RPMI7951 (cell line): ENCODE data around the gene TMEM95. TPM values are rescaled to one million over a fixed set of nuclear protein-coding genes. Genes with fewer than 3 reads are reported as not detected.

Experiments used
- DNase-seq: peaks from one replicate; pipeline ENCODE4 v3.0.0-alpha.2; 2012; ENCODE audit warnings: low read depth
- total RNA-seq: library from RNA; depleted of rRNA; stranded (reverse); fragments of >200 nt; shearing (Covaris generic); gene quantifications from 2 replicates; pipeline ENCODE4 v1.2.3, GENCODE V29; 2014

TMEM95 gene
- total RNA-seq, 1 experiment from 2014 or later, result not detected

DNA sequence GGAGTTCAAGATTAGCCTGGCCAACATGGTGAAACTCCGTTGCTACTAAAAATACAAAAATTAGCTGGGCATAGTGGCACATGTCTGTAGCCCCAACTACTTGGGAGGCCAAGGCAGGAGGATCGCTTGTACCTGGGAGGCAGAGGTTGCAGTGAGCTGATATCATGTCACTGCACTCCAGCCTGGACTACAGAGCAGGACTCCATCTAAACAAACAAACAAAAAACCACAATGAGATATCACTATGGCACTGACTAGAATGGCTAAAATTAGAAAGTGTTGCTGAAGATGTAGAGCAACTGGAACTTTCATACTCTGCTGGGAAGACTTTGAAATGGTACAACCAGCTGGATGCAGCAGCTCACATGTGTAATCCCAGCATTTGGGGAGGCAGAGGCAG is 19.4 kb downstream of the TMEM95 start:
- no peak for DNase-seq

GRCh38 chr17:7379134-7379533 is 24.2 kb downstream of the TMEM95 start:
- DNase-seq, result no peak

DNA sequence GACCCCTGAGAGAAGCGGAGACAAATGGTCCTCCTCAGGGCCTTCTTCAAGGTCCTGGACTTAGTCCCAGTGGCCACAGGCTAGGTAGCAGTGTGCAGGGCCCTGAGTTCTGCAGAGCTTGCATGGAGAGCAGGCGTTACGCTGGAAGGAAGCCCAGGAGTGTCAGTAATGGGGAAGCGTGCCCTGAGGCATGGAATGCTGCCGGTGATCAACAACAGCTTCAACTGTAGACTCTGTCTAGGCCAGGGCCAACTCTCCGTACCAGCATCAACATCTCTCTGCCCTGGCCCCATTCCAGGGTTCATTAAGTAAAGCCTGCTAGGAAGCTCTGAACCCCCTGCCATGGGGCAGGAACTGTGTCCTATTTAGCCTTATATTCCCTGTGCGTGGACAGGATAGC is 25.4 kb downstream of the TMEM95 start:
- DNase-seq, result peak; percentile 74

GRCh38 chr17:7380855-7381683 is 26.1 kb downstream of the TMEM95 start, which contains the start of gene TNK1:
Gene TNK1, plus strand, starts transcription at chr17:7381089. Its CDS starts 1,838 bp downstream, at chr17:7382927.
- no peak for DNase-seq

- no peak for DNase-seq
Observed at GRCh38 chr17:7382901-7383300, 27.9 kb downstream of the TMEM95 start.

GRCh38 chr17:7383371-7383741 is 28.4 kb downstream of the TMEM95 start:
- DNase-seq, result no peak

DNA sequence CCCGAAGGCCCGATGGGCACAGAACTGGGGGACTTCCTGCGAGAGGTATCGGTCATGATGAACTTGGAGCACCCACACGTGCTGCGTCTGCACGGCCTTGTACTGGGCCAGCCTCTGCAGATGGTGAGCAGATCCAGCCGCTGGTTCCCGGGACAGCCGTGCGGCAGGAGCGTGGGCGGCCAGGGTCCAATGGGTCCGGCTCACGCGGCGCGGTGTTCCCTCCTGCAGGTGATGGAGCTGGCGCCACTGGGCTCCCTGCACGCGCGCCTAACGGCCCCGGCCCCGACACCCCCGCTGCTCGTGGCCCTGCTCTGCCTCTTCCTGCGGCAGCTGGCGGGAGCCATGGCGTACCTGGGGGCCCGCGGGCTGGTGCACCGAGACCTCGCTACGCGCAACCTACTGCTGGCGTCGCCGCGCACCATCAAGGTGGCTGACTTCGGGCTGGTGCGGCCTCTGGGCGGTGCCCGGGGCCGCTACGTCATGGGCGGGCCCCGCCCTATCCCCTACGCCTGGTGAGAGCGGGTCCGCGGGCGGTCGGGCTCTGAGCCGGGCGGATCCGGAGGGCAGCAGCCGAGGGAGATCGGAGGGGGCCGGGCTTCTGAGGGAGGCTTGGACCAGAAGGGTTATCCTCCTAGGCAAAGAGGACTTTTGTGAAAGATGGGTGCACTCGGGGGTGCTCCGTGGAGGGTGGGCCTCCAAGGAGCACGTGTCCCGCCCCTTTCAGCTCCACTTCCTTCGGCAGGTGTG is 29.0 kb downstream of the TMEM95 start:
- DNase-seq, result no peak

DNA sequence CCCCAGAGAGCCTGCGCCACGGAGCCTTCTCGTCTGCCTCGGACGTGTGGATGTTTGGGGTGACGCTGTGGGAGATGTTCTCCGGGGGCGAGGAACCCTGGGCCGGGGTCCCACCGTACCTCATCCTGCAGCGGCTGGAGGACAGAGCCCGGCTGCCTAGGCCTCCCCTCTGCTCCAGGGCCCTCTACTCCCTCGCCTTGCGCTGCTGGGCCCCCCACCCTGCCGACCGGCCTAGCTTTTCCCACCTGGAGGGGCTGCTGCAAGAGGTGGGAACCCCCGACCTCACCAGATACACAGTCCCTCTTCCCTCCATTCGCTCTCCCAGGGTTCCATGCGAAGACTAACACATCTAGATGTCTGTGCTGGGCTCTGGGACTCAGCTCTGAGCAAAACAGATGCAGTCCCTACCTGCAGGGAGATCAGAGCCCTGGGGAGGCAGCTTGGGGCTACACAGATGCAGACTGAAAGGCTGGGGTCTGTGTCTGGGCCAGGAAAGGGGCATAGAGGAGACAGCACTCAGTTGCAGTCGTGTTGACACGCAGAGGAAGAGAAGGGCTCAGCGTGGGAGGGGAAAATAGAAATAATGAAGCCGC is 29.6 kb downstream of the TMEM95 start:
- DNase-seq, result no peak

DNA sequence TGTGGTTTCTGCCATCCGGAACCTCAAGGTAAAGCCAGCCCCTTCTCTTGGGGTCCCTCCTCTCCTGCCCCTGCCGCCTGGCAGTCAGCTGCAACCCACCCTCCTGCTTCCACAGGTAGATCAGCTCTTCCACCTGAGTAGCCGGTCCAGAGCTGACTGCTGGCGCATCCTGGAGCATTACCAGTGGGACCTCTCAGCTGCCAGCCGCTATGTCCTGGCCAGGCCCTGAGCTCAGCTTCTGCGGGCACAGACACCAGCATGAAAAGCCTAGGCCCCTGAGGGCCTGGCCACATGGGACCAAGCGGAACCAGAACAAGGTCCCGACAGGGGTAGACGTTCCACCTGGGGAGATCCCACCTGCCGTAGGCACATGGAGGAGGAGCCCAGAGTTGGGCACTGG is 33.9 kb downstream of the TMEM95 start:
- no peak for DNase-seq

DNA sequence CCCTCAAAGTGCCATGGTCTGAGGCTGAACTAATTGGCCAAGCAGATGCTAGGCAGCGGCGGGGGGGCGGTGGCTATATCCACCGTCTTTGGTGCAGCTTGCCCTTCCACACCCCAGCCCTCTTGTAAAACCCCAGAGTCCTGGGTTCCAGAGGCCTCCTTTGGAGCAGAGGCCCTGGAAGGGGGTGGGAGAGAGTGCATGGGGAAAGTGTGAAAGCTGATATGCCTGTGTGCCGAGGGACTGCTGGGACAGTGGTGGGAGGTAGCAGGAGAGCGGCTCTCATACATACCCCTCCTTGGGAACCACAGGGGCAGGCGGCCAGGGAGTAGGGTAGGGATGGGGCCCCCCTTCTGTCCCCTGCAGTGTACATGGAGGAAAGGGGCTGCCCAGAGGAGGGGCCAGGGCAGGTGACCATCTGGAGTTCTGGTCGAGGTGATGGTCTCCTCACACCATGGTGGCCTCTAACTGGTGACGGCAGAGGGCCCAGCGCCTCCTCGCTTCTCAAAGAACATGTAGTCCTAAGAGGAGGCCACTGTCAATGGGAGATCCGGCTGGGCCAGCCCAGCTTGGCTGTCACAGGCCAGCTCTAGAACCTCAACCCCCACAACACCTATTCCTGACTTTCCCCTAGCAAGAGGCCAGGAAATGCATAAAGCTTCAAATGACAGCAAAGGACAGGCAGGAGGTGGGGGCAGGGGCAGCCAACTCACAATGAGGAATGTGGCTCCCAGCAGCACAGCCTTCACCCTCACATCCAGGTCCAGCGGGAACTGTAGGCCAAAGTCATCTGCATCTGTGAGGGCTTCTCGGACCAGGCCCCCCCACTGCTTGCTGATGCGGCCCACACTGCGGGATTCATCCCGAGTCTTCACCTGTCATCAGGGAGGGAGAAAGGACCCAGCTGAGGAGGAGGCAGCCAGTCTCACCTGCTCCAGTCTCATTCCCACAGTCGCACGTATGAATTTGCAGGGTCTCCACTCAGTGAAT is 35.3 kb downstream of the TMEM95 start:
- DNase-seq, result no peak

DNA sequence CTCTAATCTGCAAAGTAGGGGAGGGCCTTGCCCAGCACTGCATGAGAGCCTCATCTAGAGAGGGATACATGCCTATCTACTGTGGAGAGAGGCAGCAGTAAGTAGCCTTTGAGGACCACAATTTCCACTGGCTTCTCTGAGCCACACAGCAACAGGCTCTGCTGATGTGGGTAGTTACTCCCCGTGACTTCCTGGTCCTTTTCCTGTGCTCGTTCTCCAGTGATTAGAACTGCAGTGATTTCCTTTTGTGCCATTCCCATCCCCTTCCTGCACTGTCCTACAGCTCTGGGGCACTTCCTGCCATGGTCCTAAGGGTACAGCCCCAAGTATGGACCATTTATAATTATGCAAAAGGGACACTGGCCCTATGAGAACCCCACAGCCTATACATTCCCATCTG is 36.4 kb downstream of the TMEM95 start:
- no peak for DNase-seq

DNA sequence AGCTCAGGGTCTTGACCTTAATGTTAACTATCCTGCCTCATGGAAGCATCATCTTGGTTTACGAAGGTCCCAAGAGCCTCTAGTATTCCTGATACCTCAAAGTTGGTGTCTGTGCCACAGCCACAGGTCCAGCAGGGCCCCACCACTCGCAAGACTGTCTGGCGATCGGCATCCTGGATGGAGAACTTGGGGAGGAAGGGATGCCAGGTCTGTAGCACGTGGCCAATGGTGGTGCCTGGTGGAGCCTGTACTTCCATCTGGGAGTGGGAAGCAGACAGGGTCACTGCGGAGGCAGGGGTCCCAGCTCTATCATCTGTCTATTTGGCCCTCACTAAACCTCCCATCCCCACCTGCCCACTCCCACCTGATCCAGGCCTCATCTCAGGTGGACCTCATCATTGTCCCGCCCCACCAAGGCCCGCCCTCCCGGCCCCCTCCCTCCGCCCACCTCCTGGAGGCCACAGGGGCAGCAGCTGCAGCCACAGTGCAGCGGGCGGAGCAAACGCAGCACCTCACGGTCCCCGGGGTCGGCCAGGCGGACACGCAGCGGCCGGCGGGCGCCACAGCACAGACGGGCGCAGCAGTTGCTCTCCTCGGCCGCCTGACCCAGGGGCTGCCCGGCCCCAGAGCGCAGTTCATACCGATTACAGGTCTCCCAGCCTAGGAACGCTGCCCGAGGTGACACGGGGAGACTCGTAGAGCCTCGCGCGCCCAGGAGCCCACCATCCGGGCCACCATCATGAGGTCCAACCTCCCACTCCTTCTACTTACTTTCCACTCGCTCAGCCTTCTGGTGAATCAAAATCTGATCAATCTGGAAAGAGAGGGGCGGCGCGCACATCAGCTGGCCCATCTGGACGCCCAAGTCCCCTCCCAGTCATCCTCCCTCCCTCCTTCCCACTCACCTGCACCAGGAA is 38.0 kb downstream of the TMEM95 start:
- DNase-seq, result no peak

DNA sequence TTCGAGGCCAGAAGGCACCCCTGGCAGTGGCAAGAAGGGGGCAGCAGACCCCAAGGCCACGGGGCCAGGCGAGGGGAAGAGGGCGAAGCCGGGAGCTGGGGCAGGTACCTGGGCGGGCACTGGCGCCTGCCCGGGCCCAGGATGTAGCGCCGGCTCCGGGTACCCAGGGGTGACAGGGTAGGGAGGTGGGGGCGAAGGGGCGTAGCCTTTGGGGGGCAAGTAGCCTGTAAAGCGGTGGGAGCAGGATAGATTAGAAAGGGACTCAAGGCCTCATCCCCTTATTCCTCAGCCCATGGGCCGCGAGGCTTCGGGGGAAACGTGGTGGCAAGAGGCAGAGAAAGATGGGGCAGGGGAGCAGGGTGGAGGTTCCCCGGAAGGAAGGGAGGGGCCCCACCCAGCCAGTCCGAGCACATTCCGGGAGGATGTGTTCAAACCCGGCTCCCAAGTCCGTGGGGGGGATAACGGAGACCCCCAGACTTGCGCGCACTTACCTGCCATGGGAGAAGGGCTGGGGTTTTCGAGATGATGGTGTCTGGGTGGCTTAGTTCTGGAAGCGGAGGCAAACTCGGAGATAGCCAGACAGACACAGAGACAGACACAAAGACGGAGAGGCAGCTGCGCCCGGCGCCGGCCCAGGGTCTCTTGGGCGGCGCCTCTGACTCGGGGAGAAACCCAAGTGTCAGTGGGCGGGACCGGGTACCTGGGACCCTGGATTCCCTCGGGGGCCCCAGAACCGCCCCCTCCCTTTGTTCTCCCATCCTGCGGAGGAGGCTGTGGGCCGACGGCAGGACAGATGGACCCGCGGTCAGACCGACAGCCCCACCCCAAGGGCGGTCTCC is 38.9 kb downstream of the TMEM95 start:
- DNase-seq, result peak; percentile 14

DNA sequence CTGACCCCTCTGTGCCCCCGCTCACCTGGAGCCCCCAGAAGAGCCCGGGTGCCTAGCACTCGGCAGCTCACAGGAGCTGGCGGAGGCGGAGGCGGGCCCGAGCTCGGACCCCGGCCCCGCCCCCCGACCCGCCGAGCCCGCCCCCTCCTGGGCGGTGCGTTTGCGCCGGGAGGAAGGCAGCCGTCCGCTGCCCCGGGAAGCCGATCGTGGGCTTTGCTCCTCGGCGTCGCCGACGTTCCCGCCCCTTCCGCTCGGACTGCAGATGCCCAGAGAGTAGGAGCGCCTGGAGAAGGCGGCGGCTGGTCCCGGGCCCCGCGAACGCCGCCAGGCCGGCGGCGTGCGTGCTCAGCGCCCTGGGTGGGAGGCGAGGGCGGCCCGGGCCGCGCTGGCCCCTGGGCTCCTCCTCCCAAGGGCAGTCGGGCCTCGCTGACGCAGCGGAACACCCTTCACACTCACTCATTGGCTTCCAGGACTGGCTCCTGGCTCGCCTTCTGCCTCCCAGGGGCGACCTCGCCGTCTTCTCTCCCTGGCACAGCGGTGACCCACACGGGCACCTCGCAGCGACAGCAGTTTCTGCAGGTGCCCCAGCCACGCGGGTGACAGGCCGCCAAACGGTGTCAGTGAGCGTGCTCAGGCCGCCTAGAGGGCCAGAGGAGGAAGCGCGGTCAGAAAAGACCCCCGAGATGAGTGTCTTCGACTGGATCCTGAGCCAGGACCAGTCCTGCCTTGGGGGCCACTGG is 39.7 kb downstream of the TMEM95 start, which contains the start of gene PLSCR3:
TSS of gene PLSCR3 (minus strand) at position 74 of the 740 bp plus-strand sequence. CDS start 415 bp downstream, outside the sequence.
- DNase-seq, result peak; percentile 88

GRCh38 chr17:7396147-7396546 is 41.2 kb downstream of the TMEM95 start:
- no peak for DNase-seq

DNA sequence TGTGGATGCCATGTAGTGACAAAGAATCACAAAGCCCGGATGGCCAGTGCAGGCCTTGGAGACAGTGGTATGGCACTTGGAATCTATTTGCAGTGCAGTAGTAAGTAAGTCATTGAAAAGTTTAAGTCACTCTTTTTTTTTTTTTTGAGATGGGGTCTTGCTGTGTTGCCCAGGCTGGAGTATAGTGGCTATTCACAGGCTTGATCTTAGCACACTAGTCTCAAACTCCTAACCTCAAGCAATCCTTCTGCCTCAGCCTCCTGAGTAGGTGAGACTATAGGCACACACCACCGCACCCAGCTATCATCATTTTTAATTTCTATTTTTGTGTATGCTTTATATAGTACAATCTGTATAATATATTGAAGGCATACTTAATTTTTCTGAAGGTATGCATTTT is 43.7 kb downstream of the TMEM95 start:
- DNase-seq, result no peak

DNA sequence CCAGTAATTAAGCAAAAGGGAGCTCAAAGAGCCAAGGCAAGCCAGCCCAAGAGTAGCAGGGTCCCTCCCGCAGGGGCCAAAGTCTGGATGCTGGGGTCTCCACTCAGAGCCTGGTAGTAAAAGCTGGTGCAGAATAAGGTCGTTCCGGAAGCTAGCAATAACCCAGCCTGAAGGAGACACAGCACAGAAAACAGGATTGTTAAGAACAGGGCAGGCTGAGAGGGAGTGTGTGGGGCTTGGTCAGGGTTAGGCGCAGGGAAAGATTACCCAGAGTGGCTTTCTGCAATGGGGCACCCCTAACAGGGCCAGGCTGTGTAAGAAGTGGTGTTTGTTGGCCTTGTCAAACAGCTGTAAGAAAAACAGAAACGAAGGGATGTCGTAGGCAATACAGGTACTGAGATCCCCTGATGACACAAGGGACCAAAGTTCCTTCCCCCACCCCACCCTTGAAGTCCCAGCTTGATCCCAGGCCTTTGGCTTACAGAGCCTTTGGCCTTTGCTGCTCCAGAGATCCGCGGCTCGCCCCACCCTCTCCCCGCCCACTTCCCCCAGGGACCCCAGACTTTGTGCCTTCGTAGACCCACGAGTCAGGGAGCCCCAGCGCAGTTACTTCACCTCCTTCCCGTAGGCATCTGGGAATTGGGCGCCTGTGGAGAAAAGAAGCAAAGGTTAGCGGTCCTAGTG is 48.2 kb downstream of the TMEM95 start:
- no peak for DNase-seq

- peak; percentile 74 for DNase-seq
Observed at GRCh38 chr17:7403727-7403976, 48.7 kb downstream of the TMEM95 start.
